Mammary microvascular endothelial cell (primary cell): ENCODE data around the gene LOX. TPM values are rescaled to one million over a fixed set of nuclear protein-coding genes. Genes with fewer than 3 reads are reported as not detected.

Experiments
- total RNA-seq: library from RNA; depleted of rRNA; stranded (reverse); fragments of >200 nt; gene quantifications from 2 replicates; pipeline ENCODE4 v1.2.3, GENCODE V29; 2015

Gene LOX, protein sequence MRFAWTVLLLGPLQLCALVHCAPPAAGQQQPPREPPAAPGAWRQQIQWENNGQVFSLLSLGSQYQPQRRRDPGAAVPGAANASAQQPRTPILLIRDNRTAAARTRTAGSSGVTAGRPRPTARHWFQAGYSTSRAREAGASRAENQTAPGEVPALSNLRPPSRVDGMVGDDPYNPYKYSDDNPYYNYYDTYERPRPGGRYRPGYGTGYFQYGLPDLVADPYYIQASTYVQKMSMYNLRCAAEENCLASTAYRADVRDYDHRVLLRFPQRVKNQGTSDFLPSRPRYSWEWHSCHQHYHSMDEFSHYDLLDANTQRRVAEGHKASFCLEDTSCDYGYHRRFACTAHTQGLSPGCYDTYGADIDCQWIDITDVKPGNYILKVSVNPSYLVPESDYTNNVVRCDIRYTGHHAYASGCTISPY
- 13.7 and 18.3 TPM in 2 replicates for total RNA-seq

DNA sequence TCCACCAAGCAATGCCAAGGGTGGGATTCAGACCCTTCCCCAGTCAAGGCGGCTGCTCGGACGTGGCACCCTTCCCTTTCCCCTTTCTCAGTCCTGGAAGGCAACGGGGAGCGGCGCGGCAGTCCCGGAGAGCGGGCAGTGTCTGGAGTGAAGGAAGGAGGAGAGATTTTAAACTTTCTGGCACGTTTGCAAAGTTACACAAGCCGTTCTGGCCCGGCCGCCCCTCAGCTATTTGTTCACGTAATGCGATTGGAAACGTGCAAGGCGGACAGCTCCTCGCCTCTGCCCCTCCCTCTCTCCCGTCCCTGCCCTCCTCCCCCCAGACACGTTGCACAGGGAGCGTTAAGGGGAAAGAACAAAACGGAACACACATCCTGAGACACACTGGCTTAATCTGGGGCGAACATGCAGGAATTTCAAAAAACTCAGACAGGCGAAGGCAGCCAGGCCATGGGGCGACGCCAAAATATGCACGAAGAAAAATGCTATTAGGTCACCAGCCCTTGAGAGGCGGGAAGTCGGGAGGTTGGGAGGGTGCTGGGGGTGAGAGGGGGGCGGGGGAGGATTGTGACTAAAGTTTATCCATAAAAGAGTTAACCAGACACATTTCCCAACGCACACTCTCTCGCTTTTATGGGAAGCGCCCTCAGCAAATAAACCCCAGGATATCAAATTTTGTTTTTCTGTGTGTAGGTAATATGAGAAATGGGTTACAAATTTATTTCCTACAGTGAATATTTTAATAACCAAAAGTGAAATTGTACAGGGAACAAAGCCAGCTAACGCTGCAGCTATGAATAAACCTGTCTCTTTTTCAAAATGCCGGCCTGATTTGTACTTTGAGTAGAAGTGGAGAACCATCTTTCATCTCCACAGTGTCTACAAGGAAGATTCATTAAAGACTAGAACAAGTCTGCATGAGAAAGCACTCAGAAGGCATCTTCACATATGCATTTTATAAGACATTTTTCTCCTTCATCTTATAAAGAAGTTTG is at the start of gene LOX:
Gene LOX (minus strand): TSS at position 144 of the 995 bp plus-strand sequence. CDS start 274 bp downstream, outside the sequence.

Other genes with a start within 250 kb of the LOX start
- not detected in 2 replicates for gene FTMT, start 226.4 kb downstream of the LOX start, total RNA-seq
- 14.6 and 16.6 TPM in 2 replicates for gene SRFBP1, start 116.3 kb downstream of the LOX start, total RNA-seq
- not detected in 2 replicates for gene ZNF474, start 51.3 kb upstream of the LOX start, total RNA-seq
- gene SNCAIP, start 234.0 kb upstream of the LOX start, total RNA-seq: 5.7 and 8.9 TPM in 2 replicates